ENCODE data around the gene SHROOM3.

- TF ChIP-seq CTCF (IDR thresholded peaks at IDR 0.05) (no peak), POLR2A (IDR thresholded peaks at IDR 0.05) (no peak), POLR2AphosphoS5 (IDR thresholded peaks at IDR 0.05) (no peak)
Measured at GRCh38 chr4:76548704-76549103, 113.7 kb downstream of the SHROOM3 start.
